HepG2 (cell line): Measurements from ENCODE around the gene MAPK9. TPM values are rescaled to one million over a fixed set of nuclear protein-coding genes. Genes with fewer than 3 reads are reported as not detected.

Source experiments
- ATAC-seq: fragments of 200-7000 bp; cut with Tn5 transposase; 3 replicates; pipeline ENCODE4 v1.9.1; 2020; ENCODE audit warnings: mild to moderate bottlenecking, moderate library complexity
- BruUV-seq: library from RNA; stranded (reverse); fragments of 400-500 nt; replicated peaks from 2 replicates; lab custom pipeline; 2021; lab: Mats Ljungman, UMichigan
- CTCF ChIA-PET: fragments of 300-600 bp; formaldehyde crosslinking; extraction: SDS; loops from one replicate; lab custom pipeline; 2021; ENCODE audit warnings: low total read pairs, inconsistent platforms, low intra/inter-chr PET ratio; lab: Yijun Ruan, JAX
- POLR2A ChIA-PET: fragments of 350-600 bp; sonication (Branson Sonifier 250); formaldehyde crosslinking; loops from one replicate; lab custom pipeline; 2020; ENCODE audit warnings: antibody characterized with exemption, inconsistent platforms; lab: Yijun Ruan, JAX
- DNase-seq: peaks from one replicate; pipeline ENCODE4 v3.0.0-alpha.2; 2015; ENCODE audit warnings: low spot score
- FAIRE-seq: peaks from 3 replicates; lab custom pipeline; 2011; peaks lifted over from hg19 to GRCh38; lab: Jason Lieb, UNC
- H2AFZ ChIP-seq: one replicate; pipeline ENCODE4 v1.6.1; 2011; ENCODE audit warnings: low read length, inconsistent platforms
- H3K27ac ChIP-seq: fragments of 300-600 bp; 3 replicates; pipeline ENCODE4 v1.8.0; 2011; ENCODE audit warnings: mixed run types, mild to moderate bottlenecking, mixed read lengths, low read length, inconsistent platforms; ENCODE audit not compliant: insufficient read depth; ENCODE audit errors: extremely low read length
- H3K27me3 ChIP-seq, 2 experiments: fragments of 200-600 bp in 1 of 2; 2 replicates in 1 of 2; 3 replicates in 1 of 2; pipeline versions ENCODE4 v1.6.0 to v1.8.0; 2011; ENCODE audit warnings: low read length in 2 of 2, mild to moderate bottlenecking in 2 of 2, moderate library complexity in 2 of 2, inconsistent platforms in 1 of 2; ENCODE audit not compliant: insufficient read depth in 2 of 2, control insufficient read depth in 1 of 2
- H3K36me3 ChIP-seq, 2 experiments: fragments of 200-600 bp in 1 of 2; replicated peaks in 1 of 2; 2 replicates in 1 of 2; 3 replicates in 1 of 2; pipeline versions ENCODE4 v1.5.1 to v1.8.0; 2011; ENCODE audit warnings: low read length in 2 of 2, inconsistent platforms in 1 of 2; ENCODE audit not compliant: insufficient read depth in 2 of 2, control insufficient read depth in 1 of 2
- H3K4me1 ChIP-seq: 2 replicates; pipeline ENCODE4 v1.5.1; 2012; ENCODE audit warnings: low read length, inconsistent platforms; ENCODE audit not compliant: insufficient read depth
- H3K4me2 ChIP-seq: 2 replicates; pipeline ENCODE4 v1.6.0; 2011; ENCODE audit warnings: low read depth, low read length, inconsistent platforms
- H3K4me3 ChIP-seq, 3 experiments: fragments of 200-600 bp in 1 of 3; sonication (generic), shearing (Covaris generic) in 1 of 3; replicated peaks in 1 of 3; 2 replicates each; pipeline ENCODE4 v1.5.1; 2011 to 2016; ENCODE audit warnings: low read length in 3 of 3, inconsistent platforms in 2 of 3, low read depth in 2 of 3, mild to moderate bottlenecking in 2 of 3, control low read depth in 1 of 3, mixed read lengths in 1 of 3; ENCODE audit not compliant: insufficient read depth in 1 of 3
- H3K79me2 ChIP-seq: one replicate; pipeline ENCODE4 v1.6.1; 2011; ENCODE audit warnings: low read length, inconsistent platforms; ENCODE audit not compliant: insufficient read depth
- H3K9ac ChIP-seq: 2 replicates; pipeline ENCODE4 v1.6.0; 2011; ENCODE audit warnings: mild to moderate bottlenecking, low read depth, low read length, inconsistent platforms; ENCODE audit not compliant: insufficient read depth
- H3K9me3 ChIP-seq: 2 replicates; pipeline ENCODE4 v1.5.1; 2012; ENCODE audit warnings: mild to moderate bottlenecking, low read length
- H4K20me1 ChIP-seq: 2 replicates; pipeline ENCODE4 v1.6.0; 2011; ENCODE audit warnings: inconsistent platforms, mild to moderate bottlenecking, low read length, moderate library complexity; ENCODE audit not compliant: insufficient read depth
- DMAP1 ChIP-seq: IDR thresholded peaks from 2 replicates; pipeline ENCODE4 v1.6.1; 2016
- JDP2 ChIP-seq: sonication (generic); formaldehyde crosslinking; IDR thresholded peaks from 2 replicates; pipeline ENCODE4 v1.8.1; 2022; ENCODE audit warnings: missing genetic modification reagents, borderline replicate concordance
- KDM6A ChIP-seq: IDR thresholded peaks from 2 replicates; pipeline ENCODE4 v1.6.1; 2016; ENCODE audit warnings: low read depth
- MIER2 ChIP-seq: IDR thresholded peaks from 2 replicates; pipeline ENCODE4 v1.6.1; 2016; ENCODE audit warnings: missing biosample characterization, missing genetic modification reagents
- NR2F1 ChIP-seq, 2 experiments: fragments of 450-650 bp in 1 of 2; formaldehyde crosslinking in 1 of 2; IDR thresholded peaks; 2 replicates each; pipeline versions ENCODE4 v1.5.0 to v1.6.1; 2016 to 2020; ENCODE audit warnings: mild to moderate bottlenecking in 1 of 2, missing compliant biosample characterization in 1 of 2, missing genetic modification reagents in 1 of 2, moderate library complexity in 1 of 2
- POLR2G ChIP-seq: fragments of 200-400 bp; formaldehyde crosslinking; IDR thresholded peaks from 2 replicates; pipeline ENCODE4 v1.6.1; 2018; ENCODE audit warnings: mild to moderate bottlenecking, low read depth, low read length, moderate library complexity
- PRDM10 ChIP-seq: sonication (generic); formaldehyde crosslinking; IDR thresholded peaks from 2 replicates; pipeline ENCODE4 v1.4.0; 2020; ENCODE audit warnings: low read depth, missing genetic modification reagents
- ZNF232 ChIP-seq: sonication (generic); formaldehyde crosslinking; IDR thresholded peaks from 2 replicates; pipeline ENCODE4 v1.4.0; 2020; ENCODE audit warnings: missing genetic modification reagents, borderline replicate concordance
- ZNF253 ChIP-seq: sonication (generic); formaldehyde crosslinking; IDR thresholded peaks from 2 replicates; pipeline ENCODE4 v1.8.0; 2022; ENCODE audit warnings: mild to moderate bottlenecking, missing genetic modification reagents, borderline replicate concordance
- ZNF552 ChIP-seq: sonication (generic); formaldehyde crosslinking; IDR thresholded peaks from 2 replicates; pipeline ENCODE4 v1.9.0; 2022; ENCODE audit warnings: missing genetic modification reagents, mild to moderate bottlenecking, borderline replicate concordance
- ZNF644 ChIP-seq: IDR thresholded peaks from 2 replicates; pipeline ENCODE4 v1.6.1; 2016; ENCODE audit warnings: low read depth
- ZNF773 ChIP-seq: sonication (generic); formaldehyde crosslinking; IDR thresholded peaks from 2 replicates; pipeline ENCODE4 v1.4.0; 2020; ENCODE audit warnings: missing genetic modification reagents, borderline replicate concordance
- WGBS: methylation state at CpG from one replicate; pipeline ENCODE4 v1.1.6; 2017; ENCODE audit warnings: low lambda C conversion rate; 5-methylcytosine and 5-hydroxymethylcytosine counted together
- in situ Hi-C: cut with HindIII; loops from 2 replicates; pipeline ENCODE4 v1.10.0; 2017; ENCODE audit warnings: low pct_unique_long_range_greater_than_20kb; ENCODE audit not compliant: extremely low pct_ligation_motif_present
- intact Hi-C: fragments of 100-400 bp; cut with micrococcal nuclease; formaldehyde crosslinking; loops from one replicate; pipeline ENCODE4 v1.10.0; 2022; ENCODE audit not compliant: unreplicated experiment
- polyA plus RNA-seq, 8 experiments: library from polyadenylated mRNA; depleted of rRNA in 3 of 8; stranded (reverse) in 7 of 8; unstranded in 1 of 8; fragments of >200 nt; fragmentation: Illumina TruSeq in 4 of 8; extraction: Trizol in 4 of 8; gene quantifications; 2 replicates each; pipeline versions ENCODE4 v1.2.1 to v1.2.3, GENCODE V29; 2011 to 2016; ENCODE audit warnings: low read depth in 4 of 8, missing spikeins in 1 of 8, mixed read lengths in 1 of 8; ENCODE audit not compliant: insufficient read depth in 1 of 8
- total RNA-seq, 5 experiments: library from RNA; depleted of rRNA; stranded (reverse); fragments of >200 nt; fragmentation: Illumina TruSeq; extraction: Trizol; gene quantifications; 2 replicates each; pipeline ENCODE4 v1.2.3, GENCODE V29; 2016; ENCODE audit warnings: low read depth in 1 of 5

Gene MAPK9
- total and polyA plus RNA-seq, 2 of the 13 experiments (the other 11 are each of a cell fraction or from before 2014, with no cell fraction given): 30.1 to 56.1 TPM

- Histone ChIP-seq H3K36me3 (peaks cover 6 to 46% of the 10 kb centered on the region in 2 experiments), H3K4me3 (no peak overlapping the region), H4K20me1 (peaks cover 8% of the 10 kb centered on the region), H3K27me3 (no peaks in the 10 kb centered on the region), H3K79me2 (peaks cover 18% of the 10 kb centered on the region), H2AFZ (no peak overlapping the region), H3K4me2 (no peak overlapping the region), H3K9ac (no peak overlapping the region), H3K9me3 (no peaks in the 10 kb centered on the region), H3K4me1 (peaks cover 24% of the 10 kb centered on the region), H3K27ac (no peak overlapping the region)
- intact Hi-C loops: no loop called here
- POLR2A ChIA-PET: interaction anchor here (0.8 kb wide), 1 partner anchor 9 kb away, joined by 3 read pairs; no protein-coding TSS in a partner anchor
- no TSS peak for BruUV-seq
- ATAC-seq (no peak), FAIRE-seq (no peak), DNase-seq (no peak)
- no peak for TF ChIP-seq MIER2 (CRISPR knock-in tag)
- no peak for TF ChIP-seq DMAP1
- no peak for TF ChIP-seq JDP2 (CRISPR knock-in tag)
- no peak for TF ChIP-seq POLR2G
- TF ChIP-seq ZNF232 (CRISPR knock-in tag): no peak
- no peak for TF ChIP-seq ZNF773 (CRISPR knock-in tag)
- TF ChIP-seq ZNF644 (CRISPR knock-in tag): no peak
- TF ChIP-seq PRDM10 (CRISPR knock-in tag): no peak
- no peak for TF ChIP-seq ZNF253
- TF ChIP-seq NR2F1 (CRISPR knock-in tag; IDR thresholded peaks at IDR 0.05): no peak
- TF ChIP-seq KDM6A (CRISPR knock-in tag): no peak
- no peak for TF ChIP-seq ZNF552
- in situ Hi-C loops: no loop called here
- 89% methylated on average over 10 of the region's 10 CpGs for WGBS
- CTCF ChIA-PET: no interaction called here
Observed at GRCh38 chr5:180284149-180284548, 7.7 kb downstream of the MAPK9 start.
